ENCODE results near the gene PML. TPM values are rescaled to one million over a fixed set of nuclear protein-coding genes. Genes with fewer than 3 reads are reported as not detected.

Gene PML
- total RNA-seq, 1 experiment from 2014 or later, result 8.7 TPM

DNA sequence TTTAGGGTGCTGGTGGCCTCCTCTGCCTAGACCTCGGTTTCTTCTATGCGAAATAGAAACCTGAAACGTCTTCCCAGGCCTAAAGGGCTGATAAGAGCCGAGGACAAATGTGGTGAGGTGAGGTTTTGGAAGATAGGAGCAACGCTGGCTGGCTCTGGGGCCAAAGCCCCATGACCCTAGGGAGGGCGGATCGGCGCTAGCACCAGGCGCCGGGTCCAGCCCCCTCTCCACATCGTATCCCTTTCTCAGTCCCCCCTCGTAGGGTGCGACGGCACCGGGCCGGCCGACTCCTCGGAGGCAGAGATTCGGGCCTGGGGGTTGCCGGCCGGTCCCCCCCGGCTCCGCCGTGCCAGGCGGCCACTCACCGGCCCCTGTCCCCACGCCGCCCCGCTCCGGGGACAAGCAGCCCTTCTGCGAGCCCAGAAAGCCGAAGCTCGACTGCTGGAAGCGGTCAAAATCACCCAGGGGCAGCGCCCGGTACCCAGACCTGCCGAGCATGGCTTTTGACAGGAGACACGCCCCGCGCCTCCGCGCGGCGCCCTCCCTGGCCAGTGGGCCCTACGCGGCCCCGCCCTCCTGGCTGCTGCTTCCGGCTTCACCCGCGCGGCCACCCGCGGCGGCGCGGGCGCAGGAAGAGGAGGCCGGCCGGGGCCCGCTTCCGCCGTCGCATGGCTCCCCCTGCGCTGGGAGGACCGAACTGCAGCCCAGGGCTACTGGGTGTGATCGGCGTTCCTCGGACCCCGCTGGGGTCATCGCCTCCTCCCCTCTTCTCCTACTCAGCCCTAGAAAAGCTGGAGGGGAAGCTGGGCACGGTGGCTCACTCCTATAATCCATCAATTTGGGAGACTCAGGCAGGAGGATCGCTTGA, 2.6 kb upstream of the PML start, which contains the start of gene STOML1:
STOML1 (minus strand) TSS at position 570 of the 868 bp plus-strand sequence; CDS start at position 498, 72 bp downstream.
- in situ Hi-C loops (cut with HindIII; ENCODE audit: low pct_unique_long_range_greater_than_20kb, low sequenced_read_pairs), result no loop called here
- DNase-seq (ENCODE audit: low read depth, low spot score), result peak; percentile 90

DNA sequence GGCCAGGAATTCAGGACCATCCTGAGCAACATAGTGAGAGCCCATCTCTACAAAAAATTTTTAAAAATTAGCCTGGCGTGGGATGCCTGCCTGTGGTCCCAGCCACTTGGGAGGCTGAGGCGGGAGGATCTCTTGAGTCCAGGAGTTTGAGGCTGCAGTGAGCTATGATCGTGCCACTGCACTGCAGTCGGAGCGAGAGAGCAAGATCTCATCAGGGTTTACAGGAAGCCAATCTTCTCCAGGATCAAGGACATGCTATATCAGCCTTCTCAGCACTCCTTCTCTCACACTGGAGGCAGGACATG, 2.0 kb upstream of the PML start:
- in situ Hi-C loops (cut with HindIII; ENCODE audit: low pct_unique_long_range_greater_than_20kb, low sequenced_read_pairs), result no loop called here
- no peak for DNase-seq (ENCODE audit: low read depth, low spot score)

DNA sequence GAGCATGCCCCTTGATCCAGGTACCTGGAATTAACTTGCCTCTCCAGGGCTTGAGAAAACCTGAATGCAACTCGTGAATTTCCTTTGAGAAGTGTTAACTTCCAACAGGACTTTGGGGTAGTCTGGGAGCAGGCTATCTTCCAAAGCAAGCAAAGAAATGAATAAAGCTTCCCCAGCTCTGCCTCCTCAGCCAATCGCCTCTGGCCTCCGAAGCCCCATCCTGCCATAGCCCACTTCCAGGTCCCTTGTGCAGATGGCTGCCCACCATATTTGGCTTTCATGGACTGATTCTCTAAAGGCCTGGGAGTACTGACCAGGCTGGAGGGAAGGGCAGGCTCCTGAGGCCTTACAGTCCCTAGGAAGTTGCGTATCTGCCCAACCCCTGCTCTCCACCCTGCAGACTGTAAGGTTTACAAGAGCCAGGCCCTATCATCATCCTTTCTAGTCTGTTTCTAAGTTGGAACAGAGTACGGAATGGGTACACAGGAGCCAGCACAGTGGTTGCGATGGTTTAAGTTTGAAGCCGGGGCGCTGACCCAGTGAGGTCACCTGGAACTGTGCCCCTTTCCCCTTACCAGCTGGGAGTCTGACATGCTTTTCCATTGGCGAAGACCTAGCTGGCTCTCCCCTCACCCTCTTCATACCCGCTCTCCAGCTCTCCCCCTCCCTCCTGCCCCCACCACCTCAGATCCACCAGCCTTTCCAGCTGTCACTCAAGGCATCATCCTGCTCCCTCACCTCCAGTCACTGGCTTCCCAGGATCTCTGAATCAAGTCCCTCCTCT, 1.1 kb upstream of the PML start:
- in situ Hi-C loops (cut with HindIII; ENCODE audit: low pct_unique_long_range_greater_than_20kb, low sequenced_read_pairs), result no loop called here
- DNase-seq (ENCODE audit: low read depth, low spot score), result no peak

DNA sequence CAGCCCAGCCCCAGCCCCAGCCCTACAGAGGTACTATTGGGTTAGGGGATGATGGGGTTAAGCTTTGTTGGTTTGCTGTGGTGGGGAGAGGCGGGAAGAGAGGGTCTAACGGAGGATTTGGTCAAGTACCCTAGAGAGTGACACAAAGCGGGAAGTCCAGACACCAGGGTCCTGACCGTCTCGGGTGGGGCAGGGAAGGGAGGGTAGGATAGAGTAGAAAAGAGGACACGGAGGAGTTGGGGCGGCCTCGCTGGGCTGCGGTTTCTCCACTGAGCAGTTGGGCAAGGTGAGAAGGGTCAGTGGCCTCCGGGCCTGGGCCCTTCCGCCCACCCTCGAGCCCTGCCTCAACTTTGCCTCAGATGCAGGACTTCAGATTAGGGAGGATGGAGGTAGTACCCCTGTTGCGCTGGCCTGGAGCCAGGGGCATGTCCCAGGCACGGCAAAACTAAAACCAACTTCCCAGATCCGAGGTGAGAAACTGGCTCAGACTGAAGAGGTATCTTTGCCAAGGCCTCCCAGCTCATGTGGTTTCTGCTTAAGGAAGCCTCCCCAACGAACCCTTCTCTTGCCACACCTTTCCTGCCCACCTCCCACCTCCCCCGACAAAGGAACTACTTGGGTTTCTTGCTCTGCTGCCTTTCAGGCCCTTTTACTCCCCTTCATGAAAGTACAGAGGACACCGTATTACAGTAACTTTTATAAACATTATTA, 551 bp downstream of the PML start:
- in situ Hi-C loops (cut with HindIII; ENCODE audit: low pct_unique_long_range_greater_than_20kb, low sequenced_read_pairs), result no loop called here
- DNase-seq (ENCODE audit: low read depth, low spot score), result no peak

DNA sequence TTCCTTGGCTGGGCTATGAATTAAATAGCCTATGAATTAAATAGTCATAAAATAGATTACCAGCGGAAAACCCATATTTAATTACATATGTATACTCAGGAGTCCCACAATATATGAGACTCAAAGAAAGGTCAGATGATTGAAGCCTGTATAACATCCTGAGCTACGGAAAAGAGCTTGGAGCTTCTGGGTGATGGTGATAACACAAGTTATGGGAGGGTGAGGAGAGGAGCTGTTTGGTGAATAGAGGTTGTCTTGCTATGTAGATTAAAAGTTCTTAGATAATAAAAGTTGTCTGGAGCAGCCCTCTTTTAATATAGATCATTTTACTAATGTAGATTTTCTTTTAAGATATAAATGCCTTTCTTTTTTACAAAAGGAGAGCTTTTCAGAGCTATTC, 1.8 kb downstream of the PML start:
- DNase-seq (ENCODE audit: low read depth, low spot score), result no peak
- in situ Hi-C loops (cut with HindIII; ENCODE audit: low pct_unique_long_range_greater_than_20kb, low sequenced_read_pairs), result no loop called here

DNA sequence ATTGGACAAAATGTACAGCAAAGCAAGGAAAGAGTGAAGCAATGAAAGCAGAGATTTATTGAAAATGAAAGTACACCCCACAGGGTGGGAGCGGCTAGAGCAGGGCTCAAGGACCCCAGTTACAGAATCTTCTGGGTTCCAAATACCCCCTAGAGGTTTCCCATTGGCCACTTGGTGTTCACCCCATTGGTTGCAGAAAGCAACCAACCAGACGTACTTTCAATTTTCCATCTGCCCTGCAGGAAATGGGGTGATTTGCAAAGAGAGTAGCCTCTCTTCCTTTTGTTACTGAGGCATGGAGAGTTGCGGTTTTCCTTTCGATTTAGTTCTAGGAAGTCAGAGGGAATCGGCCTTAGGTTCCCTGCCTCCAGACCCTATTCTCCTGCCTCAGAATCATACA, 2.4 kb downstream of the PML start:
- DNase-seq (ENCODE audit: low read depth, low spot score), result peak; percentile 57
- in situ Hi-C loops (cut with HindIII; ENCODE audit: low pct_unique_long_range_greater_than_20kb, low sequenced_read_pairs), result no loop called here

DNA sequence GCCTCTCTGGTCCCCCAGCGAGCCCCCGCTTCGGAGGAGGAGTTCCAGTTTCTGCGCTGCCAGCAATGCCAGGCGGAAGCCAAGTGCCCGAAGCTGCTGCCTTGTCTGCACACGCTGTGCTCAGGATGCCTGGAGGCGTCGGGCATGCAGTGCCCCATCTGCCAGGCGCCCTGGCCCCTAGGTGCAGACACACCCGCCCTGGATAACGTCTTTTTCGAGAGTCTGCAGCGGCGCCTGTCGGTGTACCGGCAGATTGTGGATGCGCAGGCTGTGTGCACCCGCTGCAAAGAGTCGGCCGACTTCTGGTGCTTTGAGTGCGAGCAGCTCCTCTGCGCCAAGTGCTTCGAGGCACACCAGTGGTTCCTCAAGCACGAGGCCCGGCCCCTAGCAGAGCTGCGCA, 3.5 kb downstream of the PML start:
- in situ Hi-C loops (cut with HindIII; ENCODE audit: low pct_unique_long_range_greater_than_20kb, low sequenced_read_pairs), result no loop called here
- DNase-seq (ENCODE audit: low read depth, low spot score), result no peak

DNA sequence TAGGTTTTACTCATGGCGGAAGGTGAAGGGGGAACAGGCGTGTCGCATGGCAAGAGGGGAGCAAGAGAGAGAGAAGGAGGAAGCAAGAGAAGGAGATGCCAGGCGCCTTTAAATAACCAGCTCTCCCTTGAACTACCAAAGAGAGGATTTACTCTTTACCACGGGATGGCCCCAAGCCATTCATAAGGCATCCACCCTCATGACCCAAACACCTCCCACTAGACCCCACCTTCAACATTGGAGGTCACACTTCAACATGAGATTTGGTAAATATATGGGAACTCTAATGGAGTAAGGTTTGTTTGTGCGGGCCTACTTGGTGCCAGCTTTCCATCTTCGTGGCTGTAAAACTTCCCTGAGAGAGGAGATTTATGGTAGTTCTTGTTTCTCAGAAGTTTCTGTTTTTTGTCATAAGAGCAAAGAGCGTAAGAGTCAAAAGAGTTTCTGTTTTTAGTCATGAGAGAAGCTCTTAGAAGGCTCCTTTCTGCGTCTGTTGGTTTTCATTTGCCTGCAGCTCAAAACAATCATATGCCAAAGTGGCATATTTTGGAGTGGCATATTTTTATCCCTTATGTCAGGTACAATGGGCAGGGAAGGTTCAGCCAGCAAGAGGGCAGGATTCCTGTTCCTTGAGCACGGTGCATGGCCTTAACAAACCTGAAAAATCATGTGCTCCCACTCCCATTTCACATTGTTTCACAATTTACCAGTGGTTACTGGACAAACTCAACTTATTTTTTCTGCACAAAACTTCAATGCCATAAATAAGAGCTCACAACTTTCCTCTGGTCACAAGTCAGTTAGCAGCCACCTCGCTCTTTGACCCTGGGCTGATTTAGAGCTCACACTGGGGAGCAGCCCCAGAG, 12.5 kb downstream of the PML start:
- in situ Hi-C loops (cut with HindIII; ENCODE audit: low pct_unique_long_range_greater_than_20kb, low sequenced_read_pairs), result no loop called here
- no peak for DNase-seq (ENCODE audit: low read depth, low spot score)

DNA sequence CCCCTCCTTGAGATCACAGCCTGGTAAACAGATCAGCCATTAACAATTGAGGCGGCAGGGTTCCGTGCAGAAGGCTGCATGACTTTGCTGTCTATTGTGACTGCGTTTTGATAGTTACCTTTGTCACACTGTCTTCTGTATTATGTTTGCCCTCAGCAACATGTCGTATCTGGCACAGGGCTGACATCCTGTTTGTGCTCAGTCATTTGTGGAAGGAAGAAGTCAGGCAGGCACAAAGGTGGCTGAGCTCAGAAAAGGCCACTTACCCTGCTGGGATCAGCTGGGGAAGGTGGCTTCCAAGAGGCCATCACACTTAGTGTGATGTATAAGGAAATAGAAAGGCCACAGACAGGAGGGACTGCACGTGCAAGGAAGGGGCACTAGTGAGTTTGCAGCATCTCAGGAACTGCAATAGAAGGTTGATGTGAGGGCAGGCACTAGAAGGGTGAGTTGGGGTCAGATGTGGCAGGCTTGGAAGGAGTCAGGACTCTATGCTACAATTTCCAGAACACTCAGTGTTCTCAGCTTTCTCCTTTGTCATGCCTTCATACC, 13.4 kb downstream of the PML start:
- no peak for DNase-seq (ENCODE audit: low read depth, low spot score)
- in situ Hi-C loops (cut with HindIII; ENCODE audit: low pct_unique_long_range_greater_than_20kb, low sequenced_read_pairs), result no loop called here

DNA sequence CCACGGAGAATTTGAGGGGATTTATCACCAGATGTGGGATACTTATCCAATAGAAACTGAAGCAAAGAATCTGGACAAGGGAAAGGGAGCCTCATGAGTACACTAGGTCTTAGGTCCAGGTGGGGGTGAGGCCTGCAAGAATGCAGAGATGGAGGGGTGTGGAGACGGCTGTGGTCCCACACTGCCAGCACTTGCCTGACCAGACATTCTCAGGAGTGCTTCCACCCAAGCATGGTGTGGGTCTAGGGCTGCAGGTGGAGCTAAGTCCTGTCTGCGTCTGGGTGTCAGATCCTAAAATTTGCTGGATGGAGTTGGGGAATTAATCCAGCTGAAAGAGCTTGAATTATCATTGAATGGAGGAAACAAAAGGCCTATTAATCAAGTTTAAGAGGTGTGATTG, 14.4 kb downstream of the PML start:
- in situ Hi-C loops (cut with HindIII; ENCODE audit: low pct_unique_long_range_greater_than_20kb, low sequenced_read_pairs), result no loop called here
- DNase-seq (ENCODE audit: low read depth, low spot score), result no peak

DNA sequence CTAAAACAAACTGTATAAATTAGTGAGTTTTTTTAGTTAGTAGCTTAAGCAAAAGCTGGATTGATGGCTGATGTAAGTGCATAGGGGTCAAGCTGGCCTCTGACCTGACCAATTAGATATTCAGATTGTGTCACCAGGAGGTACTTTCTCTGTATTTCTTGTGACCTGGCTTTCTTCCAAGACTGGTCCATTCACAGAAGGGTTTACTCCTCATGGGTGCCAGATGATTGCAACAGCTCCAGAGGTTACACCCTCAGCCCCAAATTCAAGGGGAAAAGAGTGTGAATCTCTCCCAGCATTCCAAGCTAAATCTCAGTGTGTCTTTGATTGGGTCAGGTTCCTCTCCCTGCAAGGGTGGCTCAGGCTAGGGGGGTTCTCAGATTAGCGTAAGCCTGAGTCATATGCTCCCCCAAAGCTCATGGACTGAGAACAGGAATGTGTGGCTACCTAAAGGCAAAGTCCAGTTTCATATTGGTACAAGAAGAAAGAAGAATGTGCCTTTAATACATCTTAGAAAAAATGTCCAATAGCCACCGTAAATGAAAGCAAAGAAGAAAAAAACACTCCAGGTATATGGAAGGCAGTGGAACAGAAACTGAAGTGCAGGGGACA, 16.5 kb downstream of the PML start:
- DNase-seq (ENCODE audit: low read depth, low spot score), result no peak
- in situ Hi-C loops (cut with HindIII; ENCODE audit: low pct_unique_long_range_greater_than_20kb, low sequenced_read_pairs), result no loop called here

DNA sequence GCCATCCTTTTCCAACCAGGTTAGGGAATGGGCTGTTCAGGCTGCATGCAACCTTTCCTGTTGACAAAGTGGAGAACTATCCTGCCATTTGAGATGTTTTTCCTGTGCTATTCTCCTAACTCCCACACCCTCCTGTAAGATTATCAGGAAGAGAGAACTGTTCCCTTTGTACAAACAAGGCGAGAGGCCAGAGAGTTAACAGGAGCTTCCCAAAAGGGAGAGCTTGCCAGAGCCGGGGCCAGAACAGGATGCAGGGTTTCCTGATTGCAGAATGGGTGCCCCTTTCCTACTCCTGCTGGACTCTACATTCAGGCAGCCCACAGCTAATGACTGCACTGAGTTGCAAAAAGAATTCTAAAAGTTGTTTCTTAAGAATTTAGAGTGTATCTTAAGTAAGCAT, 17.1 kb downstream of the PML start:
- no peak for DNase-seq (ENCODE audit: low read depth, low spot score)
- in situ Hi-C loops (cut with HindIII; ENCODE audit: low pct_unique_long_range_greater_than_20kb, low sequenced_read_pairs), result no loop called here

DNA sequence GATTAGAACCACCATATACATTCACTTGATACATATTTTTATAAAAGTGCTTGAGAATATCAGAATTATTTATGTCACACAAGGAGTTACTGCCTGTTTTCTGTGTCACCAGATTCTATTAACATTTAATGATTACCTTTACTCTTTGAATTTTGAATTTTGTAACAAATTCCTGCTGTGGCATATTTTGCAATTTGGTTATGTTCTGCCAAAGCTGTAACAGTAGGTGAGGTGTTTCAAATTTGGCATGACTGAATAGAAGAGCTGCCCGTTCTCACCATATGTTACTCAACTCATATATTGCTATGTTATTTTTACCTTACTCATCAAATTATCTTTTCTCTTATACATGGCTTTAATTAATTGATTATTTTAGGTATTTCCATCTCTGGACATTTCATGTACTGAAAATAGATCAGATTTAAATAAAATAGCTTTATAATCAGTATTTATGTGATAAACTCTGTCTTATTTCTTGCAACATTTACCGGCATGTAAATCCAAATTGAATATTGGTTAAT, 18.9 kb downstream of the PML start:
- DNase-seq (ENCODE audit: low read depth, low spot score), result no peak
- in situ Hi-C loops (cut with HindIII; ENCODE audit: low pct_unique_long_range_greater_than_20kb, low sequenced_read_pairs), result no loop called here

DNA sequence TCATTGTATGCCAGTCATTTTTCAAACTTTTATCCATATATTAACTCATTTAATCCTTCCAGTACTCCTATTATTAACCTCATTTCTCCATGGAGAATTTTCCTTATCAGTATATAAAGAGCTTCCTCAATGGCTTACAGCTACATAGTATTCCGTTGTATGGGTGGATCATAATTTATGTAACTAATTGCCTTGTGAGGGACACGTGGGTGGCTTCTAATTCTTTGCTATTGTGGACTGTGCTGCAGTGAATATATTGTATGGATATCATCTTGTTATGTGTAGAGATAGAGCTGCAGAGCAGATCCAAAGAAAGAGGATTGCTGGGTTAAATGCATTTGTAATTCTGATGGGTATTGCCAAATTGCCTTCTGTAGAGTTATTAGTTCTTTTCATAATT, 25.2 kb downstream of the PML start:
- in situ Hi-C loops (cut with HindIII; ENCODE audit: low pct_unique_long_range_greater_than_20kb, low sequenced_read_pairs), result no loop called here
- DNase-seq (ENCODE audit: low read depth, low spot score), result peak; percentile 20

DNA sequence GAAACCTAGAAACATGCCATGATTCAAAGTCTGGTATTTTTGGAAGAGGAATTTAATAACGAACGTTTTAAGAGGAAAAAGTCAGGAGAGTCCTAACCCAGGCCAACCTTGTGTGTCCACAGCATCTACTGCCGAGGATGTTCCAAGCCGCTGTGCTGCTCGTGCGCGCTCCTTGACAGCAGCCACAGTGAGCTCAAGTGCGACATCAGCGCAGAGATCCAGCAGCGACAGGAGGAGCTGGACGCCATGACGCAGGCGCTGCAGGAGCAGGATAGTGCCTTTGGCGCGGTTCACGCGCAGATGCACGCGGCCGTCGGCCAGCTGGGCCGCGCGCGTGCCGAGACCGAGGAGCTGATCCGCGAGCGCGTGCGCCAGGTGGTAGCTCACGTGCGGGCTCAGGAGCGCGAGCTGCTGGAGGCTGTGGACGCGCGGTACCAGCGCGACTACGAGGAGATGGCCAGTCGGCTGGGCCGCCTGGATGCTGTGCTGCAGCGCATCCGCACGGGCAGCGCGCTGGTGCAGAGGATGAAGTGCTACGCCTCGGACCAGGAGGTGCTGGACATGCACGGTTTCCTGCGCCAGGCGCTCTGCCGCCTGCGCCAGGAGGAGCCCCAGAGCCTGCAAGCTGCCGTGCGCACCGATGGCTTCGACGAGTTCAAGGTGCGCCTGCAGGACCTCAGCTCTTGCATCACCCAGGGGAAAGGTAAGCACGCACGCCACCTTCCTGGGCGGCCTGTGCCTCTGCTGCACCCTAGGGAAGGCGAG, 28.4 kb downstream of the PML start:
- in situ Hi-C loops (cut with HindIII; ENCODE audit: low pct_unique_long_range_greater_than_20kb, low sequenced_read_pairs), result no loop called here
- DNase-seq (ENCODE audit: low read depth, low spot score), result no peak

DNA sequence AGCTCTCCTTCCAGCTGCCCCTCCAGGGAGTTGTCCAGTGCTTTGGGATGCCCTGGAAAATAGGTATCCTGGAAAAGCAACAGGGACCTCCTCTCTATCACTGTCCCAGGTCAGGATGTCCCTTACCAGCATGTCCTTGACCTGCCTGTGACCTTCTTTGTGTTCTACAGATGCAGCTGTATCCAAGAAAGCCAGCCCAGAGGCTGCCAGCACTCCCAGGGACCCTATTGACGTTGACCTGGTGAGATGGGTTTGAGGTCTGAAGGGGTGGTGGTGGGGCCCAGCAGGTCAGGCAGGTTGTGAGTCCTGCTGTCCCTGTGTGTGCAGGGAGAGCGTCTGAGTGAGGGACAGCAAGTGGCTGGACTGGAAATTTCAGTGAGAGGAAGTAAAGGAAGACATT, 30.2 kb downstream of the PML start:
- DNase-seq (ENCODE audit: low read depth, low spot score), result no peak
- in situ Hi-C loops (cut with HindIII; ENCODE audit: low pct_unique_long_range_greater_than_20kb, low sequenced_read_pairs), result no loop called here

Data from SK-MEL-5 (cell line).